HG03432 (cell line): ENCODE data around the gene FBN2.
A peak's percentile ranks its signal among the peaks of the same experiment; 100 is the strongest.
"Not testable (repeated sequence)": the region's sequence is repeated elsewhere in the genome, so short reads cannot be mapped to it uniquely, and the experiment has no call there.

ENCODE experiments used
- ATAC-seq: cut with Tn5 transposase; IDR thresholded peaks from one replicate; pipeline ENCODE4 v1.9.1; 2021; ENCODE audit warnings: mild to moderate bottlenecking, moderate library complexity; ENCODE audit not compliant: unreplicated experiment

The FBN2 gene

GRCh38 chr5:128535251-128535650 lies 2.8 kb downstream of the FBN2 start:
- ATAC-seq, result no peak

DNA sequence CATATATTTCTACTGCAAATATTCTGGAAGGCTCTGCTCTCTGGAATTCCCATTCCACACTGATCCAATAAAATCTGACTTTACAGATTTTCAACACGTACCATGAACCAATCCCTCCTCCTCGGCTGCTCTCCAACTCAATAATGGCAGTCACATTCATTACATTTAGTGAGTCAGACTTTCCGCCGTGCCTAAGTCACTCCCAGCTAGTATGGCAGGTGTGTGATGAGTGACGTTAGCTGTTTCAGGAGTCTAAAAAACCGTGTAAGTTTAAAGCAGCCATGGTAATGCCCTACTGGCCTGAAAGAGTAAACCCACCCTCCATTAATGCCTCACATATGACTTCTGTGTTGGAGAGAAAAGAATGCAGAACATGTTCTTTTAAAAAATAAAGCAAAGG lies 3.3 kb downstream of the FBN2 start:
- ATAC-seq, result no peak

GRCh38 chr5:128532776-128533175 lies 5.3 kb downstream of the FBN2 start:
- ATAC-seq, result no peak

- no peak for ATAC-seq
Observed at GRCh38 chr5:128532127-128532526, 5.9 kb downstream of the FBN2 start.

- ATAC-seq, result no peak
Observed at GRCh38 chr5:128528637-128529255, 9.3 kb downstream of the FBN2 start.

- no peak for ATAC-seq
Observed at GRCh38 chr5:128528126-128528525, 9.9 kb downstream of the FBN2 start.

DNA sequence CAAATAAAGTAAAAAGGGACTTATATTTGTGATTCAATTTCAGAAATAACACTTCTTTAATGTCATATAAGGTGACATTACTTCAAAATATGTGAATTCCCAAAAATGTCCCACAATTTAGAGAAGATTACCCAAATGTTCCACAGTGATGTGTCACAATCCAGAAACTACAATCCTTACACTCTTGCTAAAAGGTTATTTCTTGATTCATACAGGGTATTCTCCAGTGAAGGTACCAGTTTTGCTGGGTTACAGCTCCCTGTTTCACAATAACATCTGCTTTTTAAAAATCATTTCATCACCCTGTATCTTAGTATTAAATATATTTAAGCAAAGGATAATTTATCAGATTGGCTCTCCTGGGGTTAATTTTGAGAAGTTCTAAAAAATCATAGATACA lies 11.0 kb downstream of the FBN2 start:
- ATAC-seq, result no peak

GRCh38 chr5:128522336-128522735 lies 15.7 kb downstream of the FBN2 start:
- no peak for ATAC-seq

DNA sequence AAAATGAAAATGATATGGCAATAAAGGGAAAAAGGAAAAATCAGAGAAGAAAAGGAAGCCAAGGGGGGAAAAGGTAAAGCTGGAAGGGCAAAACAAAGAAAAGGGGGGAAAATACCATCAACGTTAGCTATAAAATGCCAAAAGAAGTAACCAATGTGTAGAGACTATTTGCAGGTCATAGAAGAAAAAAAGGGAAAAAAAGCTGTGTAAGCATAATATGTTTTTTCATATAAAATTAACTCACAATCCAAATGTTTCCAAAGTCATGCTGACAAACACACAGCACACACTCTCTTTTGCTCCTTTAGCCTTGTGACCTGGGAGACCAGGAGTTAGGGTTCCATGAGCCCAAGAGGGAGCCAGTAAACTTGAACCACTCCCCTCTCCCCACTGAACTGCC lies 18.2 kb downstream of the FBN2 start:
- no peak for ATAC-seq

DNA sequence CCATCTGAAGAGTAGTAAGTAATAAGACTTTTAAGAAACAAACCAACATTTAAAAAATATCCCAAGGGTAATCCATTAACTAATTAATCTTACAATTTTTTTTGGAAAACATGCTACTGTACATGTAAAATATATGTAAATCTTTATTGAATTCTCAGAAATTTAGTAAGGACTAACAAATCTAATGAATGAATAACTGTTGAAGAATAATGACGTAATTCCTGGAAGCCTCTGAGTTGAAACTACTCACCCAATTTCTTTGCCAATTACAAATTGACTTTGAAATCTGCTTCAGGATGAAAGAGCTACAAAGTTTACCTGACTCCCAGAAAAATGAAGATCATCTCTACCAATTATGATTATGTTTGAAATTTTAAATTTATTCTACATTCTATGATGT lies 21.1 kb downstream of the FBN2 start:
- no peak for ATAC-seq

DNA sequence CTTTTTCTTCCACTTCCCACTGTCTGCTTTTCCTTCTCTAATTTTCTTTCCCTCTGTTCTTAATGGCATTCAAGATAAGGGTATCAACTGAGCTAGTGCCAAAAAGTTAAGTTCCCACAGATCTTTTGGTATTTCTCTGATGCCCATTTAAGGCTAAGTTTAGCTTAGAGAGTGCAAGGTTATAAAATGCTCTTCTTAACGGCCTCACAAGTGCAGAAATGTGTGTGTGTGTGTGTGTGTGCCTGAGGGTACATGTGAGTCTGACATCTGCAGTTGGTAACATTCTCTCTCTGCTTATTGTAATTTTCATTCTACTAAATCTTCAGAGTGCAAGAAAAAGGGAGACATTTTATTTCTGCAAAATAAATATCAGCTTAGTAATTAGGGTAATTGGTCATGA lies 24.2 kb downstream of the FBN2 start:
- no peak for ATAC-seq

GRCh38 chr5:128512894-128513293 lies 25.2 kb downstream of the FBN2 start:
- no peak for ATAC-seq

DNA sequence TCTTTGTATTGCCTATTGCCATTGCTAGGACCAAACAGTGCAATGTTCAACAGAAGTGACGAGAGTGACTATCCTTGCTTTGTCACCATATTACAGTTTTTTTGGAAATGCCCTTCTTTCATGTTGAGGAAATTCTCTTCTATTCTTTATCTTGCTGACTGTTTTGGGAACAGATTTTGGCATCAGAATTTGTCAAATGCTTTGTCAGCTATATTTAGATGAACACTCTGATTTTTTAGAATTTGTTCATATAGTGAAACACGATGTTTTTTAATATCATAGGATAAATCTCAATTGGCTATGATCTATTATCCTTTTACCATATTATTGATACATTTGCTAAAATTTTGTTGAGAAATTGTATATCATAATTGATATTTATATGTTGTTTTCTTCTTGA lies 31.4 kb downstream of the FBN2 start:
- ATAC-seq, result no peak

GRCh38 chr5:128503727-128504126 lies 34.3 kb downstream of the FBN2 start:
- not testable (repeated sequence) for ATAC-seq

- ATAC-seq, result peak; percentile 57
Observed at GRCh38 chr5:128498844-128499455, 39.1 kb downstream of the FBN2 start.

DNA sequence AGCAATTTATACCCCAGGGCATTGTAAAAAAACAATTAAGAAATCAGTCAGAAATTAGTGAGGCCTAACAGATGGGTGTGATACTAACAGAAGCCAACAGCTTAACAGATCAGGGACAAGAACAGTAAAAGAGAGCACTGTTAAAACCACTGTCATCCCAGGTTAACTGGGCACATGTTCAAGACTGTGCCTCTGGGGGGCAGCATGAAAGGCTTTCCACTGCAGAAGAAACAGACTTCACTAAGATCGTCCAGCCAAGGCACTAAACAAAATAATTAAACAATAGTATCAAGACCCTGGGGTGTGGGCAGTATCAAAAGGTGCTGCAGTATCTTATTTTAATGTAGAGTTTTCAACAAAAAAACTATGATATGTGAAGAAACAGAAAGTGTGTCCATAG lies 43.5 kb downstream of the FBN2 start:
- ATAC-seq, result no peak

DNA sequence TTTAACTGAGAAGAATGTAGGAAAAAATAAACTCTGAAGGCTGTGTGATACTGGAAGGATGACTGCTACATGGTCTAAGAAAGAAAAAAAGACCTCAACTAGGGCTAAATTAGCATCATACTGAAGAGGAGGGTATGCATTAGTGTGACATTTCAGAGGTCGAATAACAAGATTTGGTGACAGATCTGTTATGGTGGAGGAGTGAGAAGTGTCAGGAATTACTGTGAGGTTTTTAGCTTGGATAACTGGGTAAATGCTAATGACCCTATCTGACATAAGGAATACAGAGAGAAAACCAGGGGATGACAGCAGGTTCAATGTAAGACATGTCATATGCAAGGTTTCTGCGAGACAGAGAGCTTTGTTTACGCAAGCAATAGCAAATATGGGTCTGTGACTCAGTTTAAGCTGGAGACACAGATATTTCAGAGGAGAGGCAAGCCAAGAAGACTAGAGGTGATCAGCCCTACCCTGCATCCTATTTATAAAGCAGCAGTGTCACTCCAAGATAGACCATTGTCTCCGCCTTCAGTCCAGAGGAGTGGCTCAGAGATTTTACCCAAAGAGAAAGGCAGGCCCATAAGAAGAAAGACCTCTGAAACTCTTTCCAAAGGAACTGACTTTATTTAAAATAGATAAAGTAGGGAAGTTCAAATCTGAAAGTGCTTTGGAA lies 44.3 kb downstream of the FBN2 start:
- no peak for ATAC-seq

GRCh38 chr5:128491291-128491690 lies 46.8 kb downstream of the FBN2 start:
- peak; percentile 48 for ATAC-seq

GRCh38 chr5:128490761-128491160 lies 47.3 kb downstream of the FBN2 start:
- no peak for ATAC-seq

DNA sequence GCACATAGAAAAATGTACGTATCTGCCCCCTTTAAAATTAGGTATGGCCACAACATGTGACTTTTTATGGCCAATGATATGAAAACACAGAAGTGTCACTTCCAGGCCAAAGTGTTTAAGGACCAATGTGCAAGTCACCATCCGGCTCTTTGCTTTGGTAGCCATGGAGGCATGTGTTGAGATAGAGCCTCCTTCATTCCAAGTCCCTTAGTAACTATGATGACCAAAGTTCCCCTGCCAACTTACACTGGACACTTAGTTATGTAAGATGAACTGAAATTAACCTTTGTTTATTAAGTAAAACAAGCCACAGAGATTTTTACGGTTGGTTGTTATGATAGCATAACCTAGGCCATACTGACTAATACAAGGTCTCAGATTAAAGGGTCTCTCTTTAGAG lies 51.0 kb downstream of the FBN2 start:
- ATAC-seq, result no peak

- ATAC-seq, result no peak
Observed at GRCh38 chr5:128483738-128484137, 54.3 kb downstream of the FBN2 start.

DNA sequence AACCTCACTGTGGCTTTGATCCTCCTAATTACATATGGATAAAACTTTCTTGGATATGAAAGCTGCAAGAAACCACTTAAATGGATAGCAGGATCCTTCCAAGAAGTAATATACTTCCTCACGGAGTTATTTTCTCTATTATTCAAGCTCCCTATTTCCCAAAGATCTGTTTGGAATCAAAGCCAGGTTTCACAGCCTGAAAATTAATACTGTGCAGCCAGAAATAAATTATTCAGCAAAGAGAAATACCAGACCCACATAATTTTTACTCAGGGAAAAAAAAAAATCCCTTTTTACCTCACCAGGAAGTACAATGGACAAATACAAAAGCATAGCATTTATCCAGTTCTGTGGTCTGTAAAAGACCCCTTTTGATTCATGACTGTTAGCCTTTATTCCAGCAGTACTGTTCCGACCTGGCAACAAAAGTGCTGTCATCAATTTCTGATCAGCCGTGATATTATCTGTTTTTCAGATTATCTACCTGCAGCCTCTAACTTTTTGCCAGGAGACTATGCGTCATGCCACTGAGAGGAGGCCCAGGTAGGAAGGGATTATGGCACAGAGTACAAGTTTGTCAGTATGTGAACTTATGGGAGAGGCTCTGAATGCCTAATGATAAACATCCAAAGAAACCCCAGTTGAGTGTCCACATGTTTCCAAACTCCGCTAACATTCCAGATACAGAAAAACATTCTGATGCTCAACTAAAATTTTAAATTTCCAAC lies 57.0 kb downstream of the FBN2 start:
- ATAC-seq, result no peak
